ENCODE results near the gene UGDH.

GRCh38 chr4:39569209-39569608 is 42.0 kb upstream of the UGDH start:
- TF ChIP-seq CTCF (IDR thresholded peaks at IDR 0.05; ENCODE audit: insufficient read depth, low read length, poor library complexity, severe bottlenecking): no peak
- no peak for TF ChIP-seq EZH2phosphoT487 (conservative IDR thresholded peaks at IDR 0.05; ENCODE audit: low read length)

All from SU-DHL-6 (cell line).